GM08714 (cell line): ENCODE measurements around the gene FIGLA.

Experiments
- H3K4me3 ChIP-seq: fragments of 200-500 bp; sonication (Bioruptor generic); 2 replicates; pipeline ENCODE4 v1.5.1; 2014; ENCODE audit warnings: mild to moderate bottlenecking, low read length, inconsistent platforms
- ZNF274 ChIP-seq: IDR thresholded peaks from 2 replicates; pipeline ENCODE4 v1.6.1; 2012; ENCODE audit warnings: mild to moderate bottlenecking, low read depth, low read length

Gene FIGLA

DNA sequence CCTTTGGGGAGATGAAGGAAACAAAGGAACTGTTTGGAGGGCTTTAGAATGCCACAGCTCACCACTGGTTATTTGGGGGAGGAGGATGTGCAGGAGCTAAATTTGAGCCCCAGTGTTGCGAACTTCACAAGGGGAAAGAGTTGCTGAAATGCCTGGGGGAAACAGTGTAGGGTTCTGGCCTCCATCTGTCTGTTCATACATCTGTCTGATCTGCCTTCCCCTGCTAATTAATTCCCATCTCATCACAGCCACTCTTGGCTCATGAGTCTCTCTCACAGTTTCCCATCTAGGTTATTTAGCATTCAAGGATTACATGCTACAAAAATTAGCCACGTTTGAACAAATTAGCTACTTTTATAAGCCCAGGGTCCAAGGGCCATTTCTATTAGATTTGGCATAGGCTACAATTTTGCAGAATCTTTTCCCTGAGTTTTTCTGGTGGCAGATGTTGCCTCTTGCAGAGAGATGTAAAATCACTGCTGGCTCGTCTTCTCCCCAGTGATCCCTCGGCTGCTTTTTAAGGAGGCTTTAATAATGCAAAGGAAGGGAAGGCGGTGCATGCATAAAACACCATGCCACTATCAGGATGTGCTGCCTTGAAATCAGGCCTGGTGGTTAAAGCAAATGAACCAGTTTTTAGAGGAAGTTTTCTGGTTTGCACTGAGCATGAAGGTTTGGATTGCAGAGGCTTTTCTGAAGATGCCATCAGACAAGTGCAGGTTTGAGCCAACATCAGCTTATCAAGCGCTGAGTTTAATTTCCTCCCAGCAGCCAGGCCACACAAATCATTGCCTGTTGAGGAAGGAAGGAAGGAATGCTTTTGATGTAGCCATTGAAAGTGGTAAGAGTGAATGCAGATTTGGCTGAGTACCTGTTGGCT is 57.4 kb downstream of the FIGLA start:
- no peak overlapping the region for H3K4me3 ChIP-seq
- TF ChIP-seq ZNF274, result no peak

DNA sequence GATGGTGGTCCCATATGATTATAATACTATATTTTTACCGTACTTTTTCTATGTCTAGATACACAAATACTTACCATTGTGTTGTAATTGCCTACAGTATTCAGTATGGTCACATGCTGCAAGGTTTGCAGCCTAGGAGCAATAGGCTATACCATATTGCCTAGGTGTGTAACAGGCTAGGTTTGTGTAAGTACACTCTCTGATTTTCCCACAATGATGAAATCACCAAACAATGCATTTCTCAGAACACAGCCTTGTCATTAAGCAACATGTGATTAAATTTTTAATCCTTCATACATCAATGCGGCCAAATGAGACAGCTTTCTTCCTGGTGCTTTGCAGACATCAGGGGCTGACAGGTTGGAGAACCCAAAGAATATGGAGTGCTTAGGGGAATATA is 59.7 kb downstream of the FIGLA start:
- TF ChIP-seq ZNF274, result no peak
- H3K4me3 ChIP-seq, result no peak overlapping the region

DNA sequence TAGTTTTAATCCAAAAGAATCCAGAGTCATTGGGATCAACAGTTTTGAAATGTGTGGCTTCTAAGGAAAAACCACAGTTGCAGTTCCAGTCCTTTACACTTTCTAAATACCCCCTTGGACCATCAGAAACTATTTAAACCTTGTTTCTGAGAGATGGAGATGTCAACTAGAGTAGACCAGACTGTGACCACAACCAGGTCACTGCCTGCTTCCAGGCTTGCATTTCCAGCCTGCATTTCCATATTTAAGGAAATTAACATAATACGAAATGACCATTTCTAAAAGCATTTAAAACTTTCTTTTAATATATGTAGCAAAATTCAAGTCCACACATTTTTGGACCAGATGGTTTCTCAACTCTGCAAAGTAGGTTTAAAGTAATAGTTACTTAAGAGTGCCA is 60.8 kb downstream of the FIGLA start:
- no peak for TF ChIP-seq ZNF274
- no peak overlapping the region for H3K4me3 ChIP-seq

DNA sequence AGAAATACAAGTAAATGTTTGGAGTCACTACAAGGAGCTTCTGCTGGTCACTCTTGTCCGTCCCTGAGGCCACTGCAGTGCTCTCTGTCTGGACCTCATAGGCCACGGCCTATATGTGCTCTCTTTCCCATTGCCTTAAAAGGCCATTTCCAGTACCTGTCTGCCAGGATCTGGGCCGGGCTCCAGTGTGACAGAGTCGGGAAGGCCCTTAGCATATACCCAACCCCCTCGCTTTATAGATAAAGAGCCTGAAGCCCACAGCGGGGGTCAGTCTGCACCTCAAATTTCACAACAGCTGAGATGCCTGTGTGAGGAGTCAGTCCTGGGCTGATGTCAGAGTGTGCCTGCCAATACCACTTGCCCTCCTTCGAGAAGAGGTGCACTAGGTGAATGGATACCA is 62.3 kb downstream of the FIGLA start:
- H3K4me3 ChIP-seq, result no peak overlapping the region
- no peak for TF ChIP-seq ZNF274
